Stomach (tissue), 9 donors: ENCODE data around the gene CYB5B. TPM values are rescaled to one million over a fixed set of nuclear protein-coding genes. Genes with fewer than 3 reads are reported as not detected.
"Not testable (repeated sequence)": the region's sequence is repeated elsewhere in the genome, so short reads cannot be mapped to it uniquely, and the experiment has no call there.

Experiments used
- DNase-seq, 2 donors: peaks; one replicate each; pipeline versions ENCODE4 v3.0.0 to v3.0.0-alpha.2; 2013 to 2019
- H3K27ac ChIP-seq, 5 donors: fragments of 200-600 bp in 4 of 5; sonication (generic) in 4 of 5; one replicate each; pipeline ENCODE4 v1.5.1; 2013 to 2019; ENCODE audit warnings: mild to moderate bottlenecking in 1 of 5, moderate library complexity in 1 of 5
- H3K27me3 ChIP-seq, 3 donors: fragments of 200-600 bp; sonication (generic); one replicate each; pipeline ENCODE4 v1.5.1; 2017 to 2019; ENCODE audit warnings: mixed run types in 1 of 3
- H3K36me3 ChIP-seq, 4 donors: fragments of 200-600 bp; sonication (generic); 1 replicate in 3 of 4; 2 replicates in 1 of 4; pipeline ENCODE4 v1.5.1; 2016 to 2019
- H3K4me1 ChIP-seq, 4 donors: fragments of 200-600 bp; sonication (generic); one replicate each; pipeline ENCODE4 v1.5.1; 2016 to 2019
- H3K4me3 ChIP-seq, 4 donors: fragments of 200-600 bp; sonication (generic) in 3 of 4; one replicate each; pipeline ENCODE4 v1.5.1; 2016 to 2019; ENCODE audit warnings: mild to moderate bottlenecking in 1 of 4
- H3K9me3 ChIP-seq, 4 donors: fragments of 200-600 bp; sonication (generic); one replicate each; pipeline ENCODE4 v1.5.1; 2016 to 2019
- EP300 ChIP-seq: sonication (generic); formaldehyde crosslinking; IDR thresholded peaks from one replicate; pipeline ENCODE4 v1.6.1; 2017; ENCODE audit warnings: antibody characterized with exemption
- POLR2A ChIP-seq, 4 donors: fragments of 450-650 bp; IDR thresholded peaks; one replicate each; pipeline ENCODE4 v1.6.1; 2016; ENCODE audit warnings: antibody characterized with exemption in 4 of 4, control low read depth in 2 of 4, mild to moderate bottlenecking in 1 of 4, moderate library complexity in 1 of 4
- POLR2AphosphoS5 ChIP-seq, 3 donors: sonication (generic); formaldehyde crosslinking; IDR thresholded peaks; one replicate each; pipeline ENCODE4 v1.6.1; 2016; ENCODE audit warnings: antibody characterized with exemption in 3 of 3
- WGBS, 5 donors: extraction: QIAGEN DNeasy Blood & Tissue Kit in 3 of 5; methylation state at CpG; one replicate each; pipeline versions ENCODE4 v1.1.5 to v1.1.7; 2013 to 2018; 5-methylcytosine and 5-hydroxymethylcytosine counted together
- intact Hi-C: fragments of 100-400 bp; cut with DNase I; formaldehyde crosslinking; loops from one replicate; pipeline ENCODE4 v1.15.1; 2023; ENCODE audit warnings: low total_unique reads
- polyA plus RNA-seq, 3 donors: library from polyadenylated mRNA; stranded (reverse); fragments of 200-250 nt; gene quantifications; one replicate each; pipeline ENCODE4 v1.2.3, GENCODE V29; 2013
- total RNA-seq, 5 donors: library from RNA; depleted of rRNA; stranded (reverse); fragments of >200 nt; gene quantifications; one replicate each; pipeline versions ENCODE4 v1.1.0 to v1.2.3, GENCODE V29; 2014 to 2016
- TF ChIP-seq, protein P1 (sequence below), 7 experiments: fragments of 450-650 bp in 4 of 7; fragments of 200-600 bp in 3 of 7; sonication (generic) in 3 of 7; IDR thresholded peaks; one replicate each; pipeline ENCODE4 v1.5.1; 2016 to 2019; ENCODE audit warnings: antibody characterized with exemption in 7 of 7, control low read depth in 2 of 7, mild to moderate bottlenecking in 1 of 7
- donor health status: healthy with polysubstance abuse.
- donor health status: Bipolar disorder and iron deficiency.
- donor health status: healthy.

Gene CYB5B
- total and polyA plus RNA-seq, 8 donors: 9.3 to 76.3 (median 49.8) TPM

DNA sequence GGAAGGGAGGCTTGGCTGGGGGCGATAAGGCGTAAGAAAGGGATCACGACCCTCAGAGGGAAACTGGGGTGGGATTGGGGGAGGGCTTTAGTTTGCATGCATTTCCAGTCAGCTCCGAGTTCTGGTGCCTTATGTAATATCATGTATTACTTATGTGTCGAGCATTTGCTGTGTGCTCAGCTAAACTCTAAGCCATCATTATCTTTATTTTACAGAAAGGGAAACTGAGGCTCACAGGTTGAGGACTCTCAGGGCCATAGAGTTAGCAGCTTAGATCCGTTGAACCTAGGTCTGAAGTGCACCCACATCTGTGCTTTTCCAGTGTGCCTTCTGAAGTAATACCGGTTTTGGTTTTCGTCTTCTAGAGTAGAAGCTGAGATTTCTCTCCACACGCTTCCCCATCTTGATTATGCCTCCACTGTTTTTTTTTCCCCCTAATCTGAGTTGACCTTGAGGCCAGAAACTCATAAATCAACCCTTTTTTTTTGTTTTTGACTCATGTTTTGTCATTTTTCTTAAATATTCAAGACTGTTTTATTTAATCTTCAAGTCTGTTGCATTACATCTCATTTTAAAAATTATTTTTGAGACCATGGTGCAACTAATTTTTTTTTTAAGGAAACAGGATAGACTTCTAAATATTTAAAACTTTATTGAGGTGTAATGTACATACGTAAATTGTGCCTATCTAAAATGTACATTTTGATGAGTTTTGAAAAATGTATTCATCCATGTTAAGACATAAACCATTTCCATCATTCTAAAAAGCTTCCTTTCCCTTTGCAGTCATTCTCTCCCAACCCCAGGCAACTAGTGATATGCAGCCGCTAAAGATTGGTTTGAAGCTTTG lies 741 bp downstream of the CYB5B start:
- Histone ChIP-seq H3K27ac (peak overlapping the region; percentile 78 to 92 (median 85)), H3K9me3 (no peaks in the 10 kb centered on the region), H3K27me3 (no peaks in the 10 kb centered on the region), H3K36me3 (peaks cover 6 to 34% (median 28%) of the 10 kb centered on the region in 4 donors), H3K4me1 (peaks cover 0 to 27% (median 24%) of the 10 kb centered on the region in 4 donors), H3K4me3 (peak overlapping the region; percentile 67 to 95 (median 84))
- TF ChIP-seq, protein P1, sequence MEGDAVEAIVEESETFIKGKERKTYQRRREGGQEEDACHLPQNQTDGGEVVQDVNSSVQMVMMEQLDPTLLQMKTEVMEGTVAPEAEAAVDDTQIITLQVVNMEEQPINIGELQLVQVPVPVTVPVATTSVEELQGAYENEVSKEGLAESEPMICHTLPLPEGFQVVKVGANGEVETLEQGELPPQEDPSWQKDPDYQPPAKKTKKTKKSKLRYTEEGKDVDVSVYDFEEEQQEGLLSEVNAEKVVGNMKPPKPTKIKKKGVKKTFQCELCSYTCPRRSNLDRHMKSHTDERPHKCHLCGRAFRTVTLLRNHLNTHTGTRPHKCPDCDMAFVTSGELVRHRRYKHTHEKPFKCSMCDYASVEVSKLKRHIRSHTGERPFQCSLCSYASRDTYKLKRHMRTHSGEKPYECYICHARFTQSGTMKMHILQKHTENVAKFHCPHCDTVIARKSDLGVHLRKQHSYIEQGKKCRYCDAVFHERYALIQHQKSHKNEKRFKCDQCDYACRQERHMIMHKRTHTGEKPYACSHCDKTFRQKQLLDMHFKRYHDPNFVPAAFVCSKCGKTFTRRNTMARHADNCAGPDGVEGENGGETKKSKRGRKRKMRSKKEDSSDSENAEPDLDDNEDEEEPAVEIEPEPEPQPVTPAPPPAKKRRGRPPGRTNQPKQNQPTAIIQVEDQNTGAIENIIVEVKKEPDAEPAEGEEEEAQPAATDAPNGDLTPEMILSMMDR (IDR thresholded peaks at IDR 0.05): no peak
- TF ChIP-seq POLR2AphosphoS5 (IDR thresholded peaks at IDR 0.05): no peak
- no peak for TF ChIP-seq EP300
- TF ChIP-seq POLR2A (IDR thresholded peaks at IDR 0.05): no peak
- intact Hi-C loops: no loop called here
- no peak for DNase-seq
- WGBS, 5 donors: 9 to 11% (median 11%) methylated on average over 11 of the region's 11 CpGs

DNA sequence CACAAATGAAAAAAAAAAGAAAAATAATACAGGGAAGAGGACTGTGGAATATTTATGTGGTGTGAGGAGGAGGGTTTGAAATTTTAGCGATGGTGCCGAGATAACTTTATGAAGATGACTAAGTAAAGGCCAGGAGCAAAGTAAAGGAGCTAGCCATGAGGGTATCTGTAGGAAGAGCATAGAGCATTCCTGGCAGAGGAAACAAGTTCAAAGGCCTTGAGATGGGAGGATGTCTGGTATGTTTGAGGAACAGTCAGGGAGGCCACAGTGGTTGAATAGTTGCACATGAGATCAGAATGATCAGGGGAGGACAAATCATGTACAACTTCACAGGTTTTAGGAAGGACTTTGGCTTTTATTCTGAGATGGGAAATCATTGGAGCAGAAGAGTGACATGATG lies 4.2 kb downstream of the CYB5B start:
- intact Hi-C loops: no loop called here
- H3K4me3 ChIP-seq: no peak overlapping the region
- no peak for DNase-seq
- TF ChIP-seq POLR2AphosphoS5 (IDR thresholded peaks at IDR 0.05) (no peak), POLR2A (IDR thresholded peaks at IDR 0.05) (no peak), EP300 (no peak)
- TF ChIP-seq, protein P1 (IDR thresholded peaks at IDR 0.05): no peak
- 97 to 100% (median 99%) methylated on average over 2 of the region's 2 CpGs for WGBS, 5 donors
- no peaks in the 10 kb centered on the region for H3K9me3 ChIP-seq
- H3K4me1 ChIP-seq: peaks cover 0 to 23% (median 20%) of the 10 kb centered on the region in 4 donors
- H3K36me3 ChIP-seq: peaks cover 20 to 69% (median 61%) of the 10 kb centered on the region in 4 donors
- H3K27ac ChIP-seq: no peak overlapping the region
- H3K27me3 ChIP-seq: no peaks in the 10 kb centered on the region

DNA sequence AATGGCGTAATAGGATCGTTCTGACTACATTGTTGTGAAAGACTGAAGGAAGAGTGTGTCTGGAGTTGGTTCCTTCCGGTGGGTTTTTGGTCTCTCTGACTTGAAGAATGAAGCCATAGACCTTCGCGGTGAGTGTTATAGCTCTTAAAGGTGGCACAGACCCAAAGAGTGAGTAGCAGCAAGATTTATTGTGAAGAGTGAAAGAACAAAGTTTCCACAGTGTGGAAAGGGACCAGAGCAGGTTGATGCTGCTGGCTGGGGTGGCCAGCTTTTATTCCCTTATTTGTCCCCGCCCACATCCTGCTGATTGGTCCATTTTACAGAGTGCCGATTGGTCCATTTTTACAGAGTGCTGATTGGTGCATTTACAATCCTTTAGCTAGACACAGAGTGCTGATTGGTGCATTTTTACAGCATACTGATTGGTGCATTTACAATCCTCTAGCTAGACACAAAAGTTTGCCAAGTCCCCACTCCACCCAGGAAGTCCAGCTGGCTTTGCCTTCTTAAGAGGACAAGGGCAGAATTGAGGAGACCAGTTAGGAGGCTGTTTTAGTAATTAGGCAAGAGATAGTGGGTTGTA lies 4.7 kb downstream of the CYB5B start:
- H3K27ac ChIP-seq, H3K4me3 ChIP-seq, intact Hi-C loops, H3K9me3 ChIP-seq, H3K27me3 ChIP-seq, DNase-seq: not testable (repeated sequence)
- WGBS, 5 donors: 83 to 98% (median 97%) methylated on average over 7 of the region's 7 CpGs
- peaks cover 20 to 72% (median 66%) of the 10 kb centered on the region in 4 donors for H3K36me3 ChIP-seq
- peaks cover 0 to 18% (median 16%) of the 10 kb centered on the region in 4 donors for H3K4me1 ChIP-seq

DNA sequence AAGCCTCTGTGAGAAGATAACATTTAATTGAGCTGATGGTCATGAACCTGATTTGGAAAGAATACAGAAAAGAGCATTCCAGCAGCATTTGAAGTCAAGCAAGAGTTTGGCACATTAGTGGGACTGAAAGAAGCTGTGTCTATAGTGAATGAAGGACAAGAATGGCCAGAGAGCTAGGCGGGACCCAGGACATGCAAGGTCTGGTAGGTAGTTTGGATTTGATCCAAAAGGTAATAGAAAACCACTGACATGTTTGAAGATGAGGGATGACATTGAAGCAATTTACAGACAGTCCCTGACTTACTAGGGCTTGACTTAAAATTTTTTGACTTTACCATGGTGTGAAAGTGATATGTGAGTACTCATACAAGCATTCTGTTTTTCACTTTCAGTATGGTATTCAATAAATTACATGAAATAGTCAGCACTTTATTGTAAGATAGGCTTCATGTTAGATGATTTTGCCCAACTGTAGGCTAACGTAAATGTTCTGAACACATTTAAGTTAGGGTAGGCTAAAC lies 7.6 kb downstream of the CYB5B start:
- Histone ChIP-seq H3K9me3 (no peaks in the 10 kb centered on the region), H3K27me3 (no peaks in the 10 kb centered on the region), H3K4me3 (no peak overlapping the region), H3K27ac (no peak overlapping the region), H3K4me1 (peaks cover 11 to 22% (median 14%) of the 10 kb centered on the region in 4 donors), H3K36me3 (peaks cover 20 to 69% (median 68%) of the 10 kb centered on the region in 4 donors)
- intact Hi-C loops: no loop called here
- WGBS, 5 donors: 87 to 98% (median 92%) methylated on average over 2 of the region's 2 CpGs
- TF ChIP-seq POLR2AphosphoS5 (IDR thresholded peaks at IDR 0.05) (no peak), EP300 (no peak), POLR2A (IDR thresholded peaks at IDR 0.05) (no peak)
- TF ChIP-seq, protein P1 (IDR thresholded peaks at IDR 0.05): no peak
- no peak for DNase-seq
